Panc1 (cell line): ENCODE data around the gene REELD1.

Experiments used
- POLR2AphosphoS5 ChIP-seq: IDR thresholded peaks from 2 replicates; pipeline ENCODE4 v1.6.1; 2012; ENCODE audit warnings: mild to moderate bottlenecking, low read depth, low read length, moderate library complexity
- TCF7L2 ChIP-seq: IDR thresholded peaks from 2 replicates; pipeline ENCODE4 v1.6.1; 2011; ENCODE audit warnings: mild to moderate bottlenecking, low read depth, low read length, inconsistent platforms
- TF ChIP-seq, protein P1 (sequence below): fragments of 450-650 bp; IDR thresholded peaks from 2 replicates; pipeline ENCODE4 v1.5.1; 2017; ENCODE audit warnings: mild to moderate bottlenecking

- TF ChIP-seq, protein P1, sequence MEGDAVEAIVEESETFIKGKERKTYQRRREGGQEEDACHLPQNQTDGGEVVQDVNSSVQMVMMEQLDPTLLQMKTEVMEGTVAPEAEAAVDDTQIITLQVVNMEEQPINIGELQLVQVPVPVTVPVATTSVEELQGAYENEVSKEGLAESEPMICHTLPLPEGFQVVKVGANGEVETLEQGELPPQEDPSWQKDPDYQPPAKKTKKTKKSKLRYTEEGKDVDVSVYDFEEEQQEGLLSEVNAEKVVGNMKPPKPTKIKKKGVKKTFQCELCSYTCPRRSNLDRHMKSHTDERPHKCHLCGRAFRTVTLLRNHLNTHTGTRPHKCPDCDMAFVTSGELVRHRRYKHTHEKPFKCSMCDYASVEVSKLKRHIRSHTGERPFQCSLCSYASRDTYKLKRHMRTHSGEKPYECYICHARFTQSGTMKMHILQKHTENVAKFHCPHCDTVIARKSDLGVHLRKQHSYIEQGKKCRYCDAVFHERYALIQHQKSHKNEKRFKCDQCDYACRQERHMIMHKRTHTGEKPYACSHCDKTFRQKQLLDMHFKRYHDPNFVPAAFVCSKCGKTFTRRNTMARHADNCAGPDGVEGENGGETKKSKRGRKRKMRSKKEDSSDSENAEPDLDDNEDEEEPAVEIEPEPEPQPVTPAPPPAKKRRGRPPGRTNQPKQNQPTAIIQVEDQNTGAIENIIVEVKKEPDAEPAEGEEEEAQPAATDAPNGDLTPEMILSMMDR, result no peak
- TF ChIP-seq POLR2AphosphoS5 (no peak), TCF7L2 (no peak)
Measured at GRCh38 chr4:146182443-146182842, 31.9 kb upstream of the REELD1 start.
